Activated T-cell treated with anti-CD3 and anti-CD28 coated beads for 24 hours (primary cell): Measurements from ENCODE around the gene AHSA1.
"Not testable (repeated sequence)": the region's sequence is repeated elsewhere in the genome, so short reads cannot be mapped to it uniquely, and the experiment has no call there.

Experiments
- DNase-seq: peaks from one replicate; pipeline ENCODE4 v3.0.0-alpha.2; 2020; ENCODE audit warnings: low read depth

AHSA1 gene

DNA sequence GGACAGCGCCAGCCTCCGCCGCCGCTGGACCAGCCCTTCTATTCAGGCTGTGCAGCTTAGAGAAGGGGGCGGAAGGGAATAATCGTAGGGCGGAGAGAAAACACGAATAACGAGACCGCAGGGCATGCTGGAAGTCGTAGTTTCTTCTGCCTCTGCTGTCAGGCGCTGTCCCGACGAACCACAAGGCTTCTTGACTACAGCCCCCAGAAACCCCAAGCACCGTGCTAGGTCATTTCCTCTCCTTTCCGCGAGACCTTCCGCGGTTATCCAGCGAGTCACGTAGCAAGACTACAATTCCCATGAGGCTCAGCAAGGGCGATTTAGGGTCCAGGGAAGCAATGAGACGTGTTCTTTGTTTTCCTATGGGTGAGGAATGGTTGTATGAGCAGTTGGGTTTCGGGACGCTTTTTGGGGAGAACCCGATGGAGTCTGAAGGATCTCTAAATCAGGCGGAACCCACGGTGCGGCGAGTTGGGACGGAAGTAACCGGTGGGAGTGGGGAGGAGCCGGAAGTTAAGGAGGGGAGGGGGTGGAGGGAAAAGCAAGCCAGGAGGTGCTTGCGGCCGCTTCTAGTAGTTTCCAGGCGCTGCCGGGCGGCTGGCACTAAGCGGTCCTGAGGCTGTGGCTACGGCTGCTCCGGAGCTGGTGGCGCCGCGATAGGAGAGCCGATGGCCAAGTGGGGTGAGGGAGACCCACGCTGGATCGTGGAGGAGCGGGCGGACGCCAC, at the start of gene AHSA1, which contains the start of gene VIPAS39:
AHSA1 (plus strand) TSS at position 572 of the 727 bp plus-strand sequence; CDS start at position 669, 97 bp downstream.
VIPAS39 (minus strand) TSS at position 80 of the 727 bp plus-strand sequence. CDS start 3,499 bp downstream, outside the sequence.
- peak; percentile 90 for DNase-seq

DNA sequence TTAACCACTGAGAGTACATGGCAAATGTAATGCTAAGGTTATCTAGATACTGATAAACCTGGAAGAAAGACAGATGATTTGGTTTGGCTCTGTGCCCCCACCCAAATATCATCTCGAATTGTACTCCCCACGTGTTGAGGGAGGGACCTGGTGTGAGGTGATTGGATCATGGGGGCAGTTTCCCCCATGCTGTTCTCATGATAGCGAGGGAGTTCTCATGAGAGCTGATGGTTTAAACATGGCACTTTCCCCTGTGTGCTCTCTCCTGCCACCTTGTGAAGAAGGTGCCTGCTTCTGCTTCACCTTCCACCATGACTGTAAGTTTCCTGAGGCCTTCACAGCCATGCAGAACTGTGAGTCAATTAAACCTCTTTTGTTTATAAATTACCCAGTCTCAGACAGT, 48.8 kb upstream of the AHSA1 start:
- no peak for DNase-seq

DNA sequence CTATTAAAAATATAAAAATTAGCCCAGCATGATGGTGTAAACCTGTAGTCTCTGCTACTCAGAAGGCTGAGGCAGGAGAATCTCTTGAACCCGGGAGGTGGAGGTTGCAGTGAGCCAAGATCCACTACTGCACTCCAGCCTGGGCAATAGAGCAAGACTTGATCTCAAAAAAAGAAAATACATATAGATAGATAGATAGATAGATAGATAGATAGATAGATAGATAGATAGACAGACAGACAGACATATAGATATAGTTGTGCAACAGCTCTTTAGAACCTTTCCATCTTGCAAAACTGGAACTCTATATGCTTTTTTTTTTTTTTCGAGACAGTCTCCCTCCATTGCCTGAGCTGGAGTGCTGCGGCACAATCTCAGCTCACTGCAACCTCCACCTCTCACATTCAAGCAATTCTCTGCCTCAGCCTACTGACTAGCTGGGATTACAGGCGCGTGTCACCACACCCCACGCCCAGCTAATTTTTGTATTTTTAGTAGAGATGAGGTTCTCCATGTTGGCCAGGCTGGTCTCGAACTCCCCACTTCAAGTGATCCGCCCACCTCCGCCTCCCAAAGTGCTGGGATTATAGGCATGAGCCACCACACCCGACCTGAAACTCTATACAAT, 42.4 kb upstream of the AHSA1 start:
- DNase-seq, result not testable (repeated sequence)

DNA sequence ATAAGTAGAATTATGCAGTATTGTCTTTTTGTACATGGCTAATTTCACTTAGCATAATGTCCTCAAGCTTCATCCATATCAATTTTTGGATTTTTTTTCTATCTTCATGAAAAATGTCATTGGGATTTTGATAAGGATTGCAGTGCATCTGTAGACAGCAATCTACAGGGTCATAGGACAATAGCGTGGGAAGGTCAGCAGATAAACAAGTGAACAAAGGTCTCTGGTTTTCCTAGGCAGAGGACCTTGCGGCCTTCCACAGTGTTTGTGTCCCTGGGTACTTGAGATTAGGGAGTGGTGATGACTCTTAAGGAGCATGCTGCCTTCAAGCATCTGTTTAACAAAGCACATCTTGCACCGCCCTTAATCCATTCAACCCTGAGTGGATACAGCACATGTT, 41.8 kb upstream of the AHSA1 start:
- not testable (repeated sequence) for DNase-seq

DNA sequence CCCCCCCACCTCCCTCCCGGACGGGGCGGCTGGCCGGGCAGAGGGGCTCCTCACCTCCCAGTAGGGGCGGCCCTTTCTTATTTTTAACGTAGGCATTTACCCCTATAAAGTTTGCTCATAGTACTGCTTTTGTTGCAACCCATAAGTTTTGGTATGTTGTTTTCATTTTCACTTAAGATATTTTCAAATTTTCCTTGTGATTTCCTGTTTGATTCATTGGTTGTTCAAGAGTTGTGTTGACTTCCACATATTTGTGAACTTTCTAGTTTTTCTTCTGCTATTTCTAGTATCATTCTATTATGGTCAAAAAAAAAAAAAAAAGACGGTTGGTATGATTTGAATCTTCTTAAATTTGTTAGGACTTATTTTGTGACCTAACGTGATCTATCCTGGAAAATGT, 41.1 kb upstream of the AHSA1 start:
- no peak for DNase-seq

DNA sequence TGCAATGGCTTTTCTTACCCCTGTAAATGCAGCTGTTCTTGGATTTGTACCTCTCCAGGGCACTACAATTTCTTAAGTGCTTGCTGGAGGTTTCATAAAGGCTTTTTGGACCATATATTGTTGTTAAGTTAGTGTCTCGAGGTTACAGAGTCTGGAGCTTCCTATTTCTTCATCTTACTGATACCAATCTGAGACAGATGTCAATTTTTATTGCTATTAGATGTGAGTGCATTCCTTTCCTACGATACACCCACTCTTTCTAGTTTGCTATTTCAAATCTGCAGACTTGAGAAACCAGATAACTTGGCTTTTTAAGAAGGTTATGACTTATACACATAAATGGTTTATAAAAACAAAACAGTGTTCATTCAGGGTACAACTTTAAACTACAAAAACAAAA, 36.7 kb upstream of the AHSA1 start:
- DNase-seq, result no peak

DNA sequence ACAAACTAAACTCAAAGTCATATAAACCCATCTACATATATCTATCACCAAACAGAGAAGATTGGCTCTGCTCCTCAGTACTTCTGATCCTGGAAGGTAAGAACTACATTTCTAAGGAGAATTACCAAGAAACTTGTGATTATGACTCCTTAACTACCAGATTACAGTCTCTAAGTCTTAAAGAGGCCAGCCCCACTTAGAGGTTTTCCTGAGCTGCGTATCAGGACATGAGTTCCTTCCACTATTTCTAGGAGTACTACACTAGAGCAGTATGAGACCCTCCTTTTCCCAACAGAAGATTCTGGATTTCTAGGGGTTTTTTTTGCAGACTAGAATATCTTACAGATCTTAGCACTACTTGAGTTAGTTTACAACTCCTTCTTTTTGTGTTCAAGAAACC, 34.5 kb upstream of the AHSA1 start, which contains the start of gene NOXRED1:
NOXRED1 (minus strand) TSS at position 101 of the 400 bp plus-strand sequence. CDS start 634 bp downstream, outside the sequence.
- DNase-seq, result no peak

DNA sequence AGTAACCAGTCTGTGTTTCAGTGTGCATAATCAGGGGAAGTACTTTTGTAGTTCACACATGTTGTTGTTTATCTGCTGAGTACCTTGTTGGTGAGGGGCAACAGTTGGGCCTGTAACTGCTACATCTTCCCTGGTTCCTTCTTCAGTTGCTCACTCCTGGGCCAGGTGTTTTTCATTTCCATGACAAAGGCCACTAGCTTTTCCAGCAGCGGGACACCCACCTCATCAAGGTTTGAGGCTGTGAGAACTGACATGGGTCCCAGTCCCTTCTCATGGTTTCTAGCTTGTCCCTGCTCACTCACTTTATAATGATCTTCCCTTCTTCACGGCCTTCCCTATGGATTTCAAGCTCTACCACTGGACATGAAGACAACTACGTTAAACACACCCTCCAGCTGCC, 33.0 kb upstream of the AHSA1 start:
- no peak for DNase-seq

DNA sequence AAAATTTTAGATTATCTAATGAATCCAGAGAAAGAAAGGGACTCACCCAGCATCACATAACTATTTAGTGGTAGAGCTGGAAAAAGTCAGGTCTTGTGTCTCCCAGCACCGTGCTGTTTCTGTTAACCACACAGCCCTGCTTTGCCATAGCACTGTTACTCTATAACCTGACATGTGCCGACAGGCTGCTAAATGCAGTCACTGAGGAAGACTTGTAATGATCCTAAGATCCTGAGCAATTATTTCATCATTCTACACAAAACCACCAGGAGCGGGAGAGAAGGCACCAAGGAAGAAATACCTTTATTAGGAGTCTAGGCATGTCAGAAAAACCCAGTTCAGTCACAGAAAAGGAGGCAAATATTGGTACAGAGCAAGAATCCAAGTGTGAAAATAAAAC, 31.5 kb upstream of the AHSA1 start:
- DNase-seq, result no peak

DNA sequence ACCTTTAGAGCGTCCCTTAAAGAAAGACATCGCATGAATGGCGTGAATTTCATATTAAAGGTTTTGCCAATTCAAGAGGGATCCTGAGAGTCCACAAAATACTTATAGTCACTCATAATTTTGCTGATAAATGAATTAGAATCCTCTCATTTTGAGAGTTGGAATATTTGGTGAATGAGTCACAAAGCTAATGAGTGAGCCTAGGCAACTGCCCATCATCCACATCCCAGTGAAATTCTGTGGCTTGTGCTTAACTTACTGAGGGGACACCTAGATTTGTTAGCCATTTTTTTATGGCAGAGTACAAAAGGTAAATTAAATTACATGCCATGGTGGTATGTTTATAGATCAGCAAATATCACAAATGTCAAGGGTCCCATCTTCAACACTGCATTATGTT, 21.9 kb upstream of the AHSA1 start:
- no peak for DNase-seq

DNA sequence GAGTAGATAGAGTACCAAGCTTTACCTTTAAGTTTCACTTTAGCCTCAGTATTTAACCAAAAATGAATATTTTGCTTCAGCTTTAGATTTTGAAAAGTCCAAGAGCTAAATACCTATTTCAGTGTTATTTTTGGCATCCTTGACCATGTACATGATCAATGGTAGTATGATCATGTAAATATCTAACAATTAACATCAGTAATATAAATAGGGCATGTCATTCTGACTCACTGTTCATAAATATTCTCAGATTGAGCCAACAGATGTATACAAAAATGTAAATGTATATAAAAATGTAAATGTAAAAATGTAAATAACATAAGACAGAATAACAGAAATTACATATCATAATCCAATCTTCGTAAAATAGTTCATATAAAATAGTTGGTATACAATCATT, 19.3 kb upstream of the AHSA1 start:
- DNase-seq, result no peak

DNA sequence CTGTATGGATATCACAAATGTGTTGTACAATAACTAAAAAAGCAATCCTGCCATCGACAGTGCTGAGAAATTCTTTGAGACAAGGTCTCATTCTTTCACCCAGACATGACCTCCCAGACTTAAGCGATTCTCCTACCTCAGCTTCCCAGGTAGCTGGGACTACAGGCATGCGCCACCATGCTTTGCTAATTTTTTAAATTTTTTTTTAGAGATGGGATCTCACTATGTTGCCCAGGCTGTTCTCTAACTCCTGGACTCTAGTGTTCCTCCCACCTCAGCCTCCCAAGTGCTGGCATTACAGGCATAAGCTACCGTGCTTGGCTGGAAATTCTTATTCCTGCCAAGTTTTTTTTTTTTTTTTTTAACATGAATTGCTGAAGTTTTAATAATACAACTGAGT, 18.0 kb upstream of the AHSA1 start:
- DNase-seq, result no peak

DNA sequence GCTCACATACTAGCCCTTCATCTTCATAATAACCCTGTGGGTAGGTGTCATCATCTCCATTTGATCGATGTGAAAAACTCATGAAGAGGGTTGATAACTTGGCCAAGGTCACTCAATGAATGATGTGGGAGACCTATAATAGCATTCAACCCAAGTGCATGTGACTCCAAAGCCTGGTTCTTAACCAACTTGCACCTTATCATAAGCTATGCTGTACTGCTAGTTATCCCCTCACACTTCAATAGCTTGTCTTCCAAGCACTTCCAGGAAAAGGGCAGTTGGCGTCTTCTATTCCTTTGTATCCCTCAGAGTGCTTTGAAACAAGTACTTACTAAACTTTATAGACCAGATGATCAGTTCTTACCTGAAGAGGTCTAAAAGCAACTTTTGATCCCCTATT, 15.7 kb upstream of the AHSA1 start:
- DNase-seq, result no peak

DNA sequence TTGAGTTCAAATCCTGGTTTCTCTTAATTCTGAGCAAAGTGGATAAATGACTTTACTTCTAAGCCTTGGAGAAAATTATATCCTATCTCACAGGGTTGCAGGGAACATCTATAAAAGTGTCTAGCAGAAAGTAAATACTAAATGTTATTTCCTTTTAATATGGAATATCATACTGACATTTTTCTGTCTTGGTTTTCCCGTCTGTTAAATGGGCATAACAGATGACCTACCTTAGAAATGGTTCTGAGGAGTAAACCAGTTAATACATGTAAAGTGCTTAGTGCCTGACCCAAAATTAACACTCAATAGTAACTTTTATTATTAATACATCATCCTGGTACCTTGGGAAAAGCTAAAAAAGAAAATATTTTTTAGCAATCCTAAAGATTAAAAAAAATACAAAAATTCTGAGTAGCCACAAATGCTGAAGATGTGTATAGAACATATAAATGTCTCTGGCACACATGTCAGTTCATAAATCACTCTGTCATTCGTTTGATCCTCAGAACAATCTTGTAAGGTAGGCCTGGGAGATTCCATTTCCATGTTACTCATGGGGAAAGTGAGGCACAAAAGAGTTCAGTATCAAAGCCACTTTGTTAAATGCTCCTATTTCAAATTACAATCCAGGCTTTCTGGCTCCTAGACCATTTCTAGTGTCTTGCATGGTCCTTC, 1.8 kb upstream of the AHSA1 start:
- DNase-seq, result no peak

DNA sequence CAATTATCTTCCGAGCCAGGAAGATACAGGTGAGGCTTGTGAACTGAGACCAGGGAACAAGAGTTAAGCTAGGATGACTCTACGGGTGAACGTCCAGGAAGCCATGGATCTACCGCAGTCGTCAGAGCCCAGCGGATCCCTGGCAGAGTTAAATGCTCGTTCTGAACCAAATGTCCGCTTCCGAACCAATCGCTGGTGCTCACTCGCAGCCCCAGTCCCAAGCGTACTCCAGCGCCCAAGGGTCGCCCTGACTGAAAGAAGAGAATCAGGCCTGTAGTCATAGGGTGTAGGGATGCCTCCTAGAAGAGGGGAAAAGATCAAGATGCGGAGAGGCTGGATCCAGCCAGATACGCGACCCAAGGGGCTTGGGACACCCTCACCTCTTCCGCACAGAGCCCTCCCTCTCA, 775 bp upstream of the AHSA1 start:
- no peak for DNase-seq

DNA sequence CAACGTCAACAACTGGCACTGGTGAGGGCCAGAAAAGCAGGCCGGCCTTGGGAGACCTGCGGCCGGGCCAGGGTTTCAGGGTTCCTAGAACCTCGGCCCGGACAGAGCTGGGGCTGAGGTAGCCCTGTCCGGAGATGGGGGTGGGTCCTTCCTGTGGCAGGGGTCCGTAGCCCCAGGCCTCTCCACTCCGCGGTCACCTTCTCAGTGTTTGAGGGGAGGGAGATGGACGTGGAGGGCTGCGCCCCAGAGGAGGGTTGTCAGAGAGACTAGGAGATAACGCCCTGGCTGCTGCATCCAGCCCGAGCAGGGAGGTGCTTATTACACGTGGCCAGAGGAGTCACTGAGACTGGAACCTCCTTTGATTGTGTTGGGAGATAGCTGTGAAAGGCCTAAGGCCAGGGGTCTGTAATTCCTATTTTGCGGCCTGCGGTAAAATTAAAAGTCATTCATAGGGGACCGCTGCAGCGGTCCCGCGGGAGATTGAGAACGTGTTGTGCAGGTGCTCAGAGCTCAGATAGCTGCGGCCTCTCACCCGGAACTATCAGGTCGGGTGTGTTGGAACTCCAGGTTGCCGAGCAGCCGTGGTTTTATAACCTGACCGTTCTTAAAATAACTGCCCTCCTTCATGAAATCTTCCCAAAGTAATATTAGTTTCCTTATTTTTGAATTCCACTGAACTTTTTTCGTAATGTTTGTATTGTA, 507 bp downstream of the AHSA1 start:
- DNase-seq, result peak; percentile 23

DNA sequence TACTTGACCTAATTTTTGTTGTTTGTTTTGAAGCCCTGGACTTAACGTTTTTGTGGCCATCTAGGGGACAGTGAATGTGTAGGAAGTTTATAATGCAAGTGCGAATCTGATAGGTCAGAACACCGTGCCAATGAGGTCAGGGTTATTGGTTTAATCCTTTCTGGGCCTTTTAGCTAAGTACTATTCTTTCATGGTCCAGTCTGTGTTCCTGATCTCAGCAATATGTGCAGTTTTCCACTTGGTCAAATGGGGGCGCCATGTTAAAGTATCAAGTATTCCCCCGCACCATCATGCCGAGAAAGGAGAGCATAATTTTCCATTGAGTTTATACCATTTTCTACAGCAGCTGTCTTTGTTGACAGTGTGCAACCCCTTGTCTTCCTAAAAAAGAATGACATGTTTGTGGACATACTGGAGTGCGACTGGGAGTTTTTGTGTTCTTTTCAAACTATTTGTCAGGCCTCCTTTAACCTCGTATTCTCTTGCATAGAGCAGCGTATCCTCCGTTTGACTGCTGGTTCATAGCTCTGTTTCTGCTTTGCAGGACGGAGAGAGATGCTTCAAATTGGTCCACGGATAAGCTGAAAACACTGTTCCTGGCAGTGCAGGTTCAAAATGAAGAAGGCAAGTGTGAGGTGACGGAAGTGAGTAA, 1.3 kb downstream of the AHSA1 start:
- peak; percentile 51 for DNase-seq

DNA sequence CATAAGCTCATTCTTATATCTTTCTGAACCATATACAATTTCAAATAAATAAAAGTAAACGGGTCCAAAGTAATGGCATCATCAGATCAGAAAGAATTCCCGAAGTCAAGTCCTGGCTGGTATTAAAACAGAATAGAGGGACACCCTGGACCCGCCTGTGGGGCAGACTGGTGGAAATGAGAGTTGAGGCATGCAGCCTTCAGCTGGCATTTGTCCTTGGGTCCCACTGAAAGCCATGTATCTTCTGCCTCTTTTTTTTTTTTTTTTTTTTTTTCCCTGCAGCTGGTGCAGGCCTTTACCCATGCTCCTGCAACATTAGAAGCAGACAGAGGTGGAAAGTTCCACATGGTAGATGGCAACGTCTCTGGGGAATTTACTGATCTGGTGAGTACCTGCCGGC, 9.9 kb downstream of the AHSA1 start:
- no peak for DNase-seq

DNA sequence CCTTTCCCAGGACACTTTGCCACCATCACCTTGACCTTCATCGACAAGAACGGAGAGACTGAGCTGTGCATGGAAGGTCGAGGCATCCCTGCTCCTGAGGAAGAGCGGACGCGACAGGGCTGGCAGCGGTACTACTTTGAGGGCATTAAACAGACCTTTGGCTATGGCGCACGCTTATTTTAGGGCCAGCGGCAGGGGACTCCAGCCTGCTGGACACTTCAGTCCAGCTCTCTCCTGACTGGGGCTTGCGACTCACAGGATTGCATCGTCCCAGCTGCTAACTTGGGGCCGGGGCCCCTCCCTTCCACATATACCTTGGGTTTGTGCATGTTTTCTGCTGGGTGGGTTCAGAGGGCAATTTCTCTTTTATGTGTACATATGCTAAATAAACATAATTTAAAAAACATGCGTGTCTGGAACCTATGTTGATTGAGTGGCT, 11.2 kb downstream of the AHSA1 start:
- DNase-seq, result no peak

DNA sequence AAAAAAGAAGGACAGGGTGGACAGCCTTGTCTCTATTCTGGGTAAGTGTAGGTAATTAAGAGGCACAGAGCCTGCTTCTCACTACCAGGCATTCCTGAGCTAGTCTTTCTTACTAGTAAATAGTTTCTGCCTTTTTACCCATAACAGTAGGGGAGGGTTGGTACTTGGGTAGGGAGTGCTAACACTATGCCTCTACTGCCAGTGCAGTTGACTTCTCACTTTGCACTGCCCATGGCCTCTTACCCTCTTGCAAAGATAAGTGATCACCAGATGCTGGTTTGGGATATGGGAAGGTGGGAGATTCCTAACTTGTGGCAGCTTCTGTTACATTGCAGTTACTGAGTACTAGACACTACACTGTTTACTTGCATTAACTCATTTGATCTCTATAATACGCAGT, 11.6 kb downstream of the AHSA1 start:
- DNase-seq, result no peak

DNA sequence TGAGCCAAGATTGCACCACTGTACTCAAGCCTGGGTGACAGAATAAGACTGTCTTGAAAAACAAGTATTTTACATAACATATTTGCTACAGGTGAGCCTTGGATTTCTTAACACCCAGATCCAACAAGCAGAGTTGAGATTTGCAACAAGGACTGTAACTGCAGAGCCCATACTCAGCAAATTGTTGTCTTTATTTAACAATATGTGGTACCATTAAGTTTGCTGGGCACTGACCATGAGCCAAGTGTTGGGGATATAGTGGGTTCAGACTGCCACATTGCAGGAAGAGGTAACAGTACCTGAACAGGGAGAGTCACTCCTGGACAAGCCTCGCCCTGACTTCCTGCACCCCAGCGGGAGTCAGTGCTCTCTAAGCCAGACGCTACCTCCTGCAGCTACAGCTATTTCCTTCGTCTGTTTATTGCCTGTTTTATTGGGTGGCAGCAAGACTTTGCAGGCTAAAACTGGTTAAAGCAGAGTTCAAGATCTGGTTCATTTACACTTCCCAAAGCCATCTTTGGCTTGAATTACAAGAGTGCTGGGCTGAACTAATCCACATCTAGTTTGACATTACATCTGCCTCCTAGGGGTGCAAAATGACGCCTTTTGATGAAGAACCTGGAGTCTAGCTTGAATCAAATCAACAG, 12.5 kb downstream of the AHSA1 start:
- no peak for DNase-seq
